H9 (cell line): ENCODE results near the gene SLC7A4. TPM values are rescaled to one million over a fixed set of nuclear protein-coding genes. Genes with fewer than 3 reads are reported as not detected.

Source experiments
- DNase-seq: peaks from one replicate; pipeline ENCODE4 v3.0.0-alpha.2; 2017
- H2AFZ ChIP-seq: one replicate; pipeline ENCODE4 v1.6.1; 2013; ENCODE audit warnings: mild to moderate bottlenecking, low read length, control low read depth, moderate library complexity
- H2AK5ac ChIP-seq: 2 replicates; pipeline ENCODE4 v1.6.1; 2013; ENCODE audit warnings: low read length, control low read depth, mixed read lengths; ENCODE audit not compliant: insufficient read length
- H2BK120ac ChIP-seq: one replicate; pipeline ENCODE4 v1.6.1; 2013; ENCODE audit warnings: low read depth, mild to moderate bottlenecking, low read length, control low read depth, inconsistent platforms; ENCODE audit not compliant: poor library complexity, severe bottlenecking
- H2BK12ac ChIP-seq: 2 replicates; pipeline ENCODE4 v1.6.1; 2013; ENCODE audit warnings: low read length, control low read depth, mixed read lengths, low read depth; ENCODE audit not compliant: insufficient read length
- H2BK15ac ChIP-seq: 2 replicates; pipeline ENCODE4 v1.6.1; 2013; ENCODE audit warnings: low read depth, low read length, control low read depth
- H2BK20ac ChIP-seq: one replicate; pipeline ENCODE4 v1.6.1; 2013; ENCODE audit warnings: low read depth, mild to moderate bottlenecking, low read length, control low read depth, inconsistent platforms; ENCODE audit not compliant: poor library complexity, severe bottlenecking
- H2BK5ac ChIP-seq: 2 replicates; pipeline ENCODE4 v1.6.1; 2013; ENCODE audit warnings: low read length, control low read depth, mixed read lengths; ENCODE audit not compliant: insufficient read length
- H3K14ac ChIP-seq: 2 replicates; pipeline ENCODE4 v1.6.1; 2013; ENCODE audit warnings: low read length, control low read depth; ENCODE audit not compliant: insufficient read depth
- H3K18ac ChIP-seq: 2 replicates; pipeline ENCODE4 v1.6.1; 2013; ENCODE audit warnings: low read depth, mild to moderate bottlenecking, mixed read lengths, low read length, control low read depth; ENCODE audit not compliant: insufficient read length
- H3K23ac ChIP-seq: 2 replicates; pipeline ENCODE4 v1.6.1; 2013; ENCODE audit warnings: low read length, control low read depth, mixed read lengths, low read depth; ENCODE audit not compliant: insufficient read length
- H3K23me2 ChIP-seq: 2 replicates; pipeline ENCODE4 v1.6.1; 2013; ENCODE audit warnings: low read depth, mild to moderate bottlenecking, mixed read lengths, low read length, control low read depth; ENCODE audit not compliant: insufficient read length, poor library complexity, severe bottlenecking
- H3K27ac ChIP-seq: 2 replicates; pipeline ENCODE4 v1.5.1; 2013; ENCODE audit warnings: low read length, control low read depth, mixed read lengths, low read depth; ENCODE audit not compliant: insufficient read length
- H3K27me3 ChIP-seq: 2 replicates; pipeline ENCODE4 v1.6.1; 2013; ENCODE audit warnings: low read length, control low read depth, inconsistent platforms; ENCODE audit not compliant: insufficient read depth
- H3K4ac ChIP-seq: 2 replicates; pipeline ENCODE4 v1.6.1; 2013; ENCODE audit warnings: low read depth, mild to moderate bottlenecking, control low read depth, inconsistent platforms, low read length, moderate library complexity
- H3K4me1 ChIP-seq: 2 replicates; pipeline ENCODE4 v1.6.1; 2013; ENCODE audit warnings: low read length, control low read depth, inconsistent platforms; ENCODE audit not compliant: insufficient read depth
- H3K4me2 ChIP-seq: 2 replicates; pipeline ENCODE4 v1.6.1; 2013; ENCODE audit warnings: low read length, control low read depth, mixed read lengths; ENCODE audit not compliant: insufficient read length, insufficient read depth
- H3K56ac ChIP-seq: 2 replicates; pipeline ENCODE4 v1.6.1; 2013; ENCODE audit warnings: low read depth, mild to moderate bottlenecking, mixed read lengths, low read length, control low read depth; ENCODE audit not compliant: insufficient read length
- H3K79me1 ChIP-seq: 2 replicates; pipeline ENCODE4 v1.6.1; 2013; ENCODE audit warnings: low read depth, mild to moderate bottlenecking, moderate library complexity, low read length, control low read depth, inconsistent platforms; ENCODE audit not compliant: insufficient read depth, poor library complexity, severe bottlenecking
- H3K79me2 ChIP-seq: 2 replicates; pipeline ENCODE4 v1.6.1; 2013; ENCODE audit warnings: low read length, control low read depth, inconsistent platforms; ENCODE audit not compliant: insufficient read depth
- H3K9ac ChIP-seq: 2 replicates; pipeline ENCODE4 v1.6.1; 2013; ENCODE audit warnings: low read length, control low read depth, mixed read lengths; ENCODE audit not compliant: insufficient read length; ENCODE audit errors: extremely low read depth
- H3K9me3 ChIP-seq: one replicate; pipeline ENCODE4 v1.6.1; 2013; ENCODE audit warnings: low read depth, low read length, inconsistent platforms; ENCODE audit not compliant: control insufficient read depth
- H3T11ph ChIP-seq: one replicate; pipeline ENCODE4 v1.6.1; 2013; ENCODE audit warnings: mild to moderate bottlenecking, low read length, control low read depth, inconsistent platforms
- H4K20me1 ChIP-seq: one replicate; pipeline ENCODE4 v1.6.1; 2013; ENCODE audit not compliant: control insufficient read depth, insufficient read length, insufficient read depth
- H4K5ac ChIP-seq: 2 replicates; pipeline ENCODE4 v1.6.1; 2013; ENCODE audit warnings: low read depth, mild to moderate bottlenecking, mixed read lengths, low read length, control low read depth; ENCODE audit not compliant: insufficient read length
- H4K8ac ChIP-seq: replicated peaks from 2 replicates; pipeline ENCODE4 v1.6.1; 2013; ENCODE audit warnings: low read length, control low read depth, mixed read lengths, low read depth; ENCODE audit not compliant: insufficient read length
- H4K91ac ChIP-seq: 2 replicates; pipeline ENCODE4 v1.6.1; 2013; ENCODE audit warnings: low read depth, mild to moderate bottlenecking, moderate library complexity, mixed read lengths, low read length, control low read depth; ENCODE audit not compliant: insufficient read length
- H3K27ac Mint-ChIP-seq, 3 experiments: 2 replicates in 2 of 3; 3 replicates in 1 of 3; pipeline ENCODE4 v1.8.0; 2020 to 2021; ENCODE audit warnings: mixed read lengths in 3 of 3, mild to moderate bottlenecking in 1 of 3, moderate library complexity in 1 of 3
- H3K27me3 Mint-ChIP-seq: 2 replicates; pipeline ENCODE4 v1.8.0; 2021; ENCODE audit warnings: low read depth, mild to moderate bottlenecking, moderate library complexity, mixed read lengths
- H3K36me3 Mint-ChIP-seq, 3 experiments: 2 replicates in 2 of 3; 3 replicates in 1 of 3; pipeline ENCODE4 v1.8.0; 2020 to 2021; ENCODE audit warnings: low read depth in 3 of 3, mixed read lengths in 3 of 3; ENCODE audit not compliant: insufficient read depth in 1 of 3
- H3K4me1 Mint-ChIP-seq, 2 experiments: 2 replicates each; pipeline ENCODE4 v1.8.0; 2020; ENCODE audit warnings: mixed read lengths in 2 of 2
- H3K4me3 Mint-ChIP-seq, 2 experiments: 2 replicates in 1 of 2; 3 replicates in 1 of 2; pipeline ENCODE4 v1.8.0; 2020 to 2021; ENCODE audit warnings: mild to moderate bottlenecking in 2 of 2, mixed read lengths in 2 of 2, moderate library complexity in 1 of 2
- H3K9me3 Mint-ChIP-seq, 2 experiments: 2 replicates in 1 of 2; 3 replicates in 1 of 2; pipeline ENCODE4 v1.8.0; 2020; ENCODE audit warnings: mild to moderate bottlenecking in 2 of 2, mixed read lengths in 2 of 2, moderate library complexity in 1 of 2
- CTCF ChIP-seq: fragments of 200-600 bp; sonication (generic); conservative IDR thresholded peaks from 3 replicates; pipeline ENCODE4 v1.8.0; 2021; ENCODE audit warnings: antibody characterized with exemption, mild to moderate bottlenecking
- WGBS: extraction: QIAGEN DNeasy Blood & Tissue Kit; methylation state at CpG from one replicate; pipeline ENCODE4 v1.1.7; 2013; ENCODE audit warnings: missing lambda C conversion rate, low lambda C conversion rate, mixed read lengths; ENCODE audit not compliant: insufficient read length; ENCODE audit errors: extremely low coverage; 5-methylcytosine and 5-hydroxymethylcytosine counted together
- total RNA-seq: library from RNA; stranded (reverse); gene quantifications from 2 replicates; pipeline ENCODE4 v1.2.1, GENCODE V29; 2021

SLC7A4 gene
- total RNA-seq, 1 experiment from 2014 or later: 0.09 TPM

- H3K56ac ChIP-seq: no peak overlapping the region
- TF ChIP-seq CTCF: no peak
- H3K27me3 ChIP-seq: no peaks in the 10 kb centered on the region
- H3K79me2 ChIP-seq: no peaks in the 10 kb centered on the region
- no peak overlapping the region for H3T11ph ChIP-seq
- peaks cover 7% of the 10 kb centered on the region for H3K23me2 ChIP-seq
- H3K9me3 ChIP-seq: no peaks in the 10 kb centered on the region
- peak overlapping the region; percentile 80 to 95 for H3K4me3 Mint-ChIP-seq
- H3K4me1 ChIP-seq: peaks cover 3% of the 10 kb centered on the region; the same call in 1 of the 2 replicates
- no peak overlapping the region for H2AFZ ChIP-seq
- H3K18ac ChIP-seq: no peak overlapping the region
- no peak overlapping the region for H4K5ac ChIP-seq
- no peak for DNase-seq
- H4K8ac ChIP-seq: no peak overlapping the region
- no peak overlapping the region for H4K91ac ChIP-seq
- no peak overlapping the region for H2BK5ac ChIP-seq
- WGBS: no CpG with 5 or more reads among the region's 24 CpGs
- H3K4ac ChIP-seq: no peak overlapping the region
- H3K9me3 Mint-ChIP-seq: no peaks in the 10 kb centered on the region
- H3K14ac ChIP-seq: 0 out of 2 replicates have a peak overlapping the region, but pooled peaks have one; percentile 20
- no peak overlapping the region for H2AK5ac ChIP-seq
- H3K27me3 Mint-ChIP-seq: peaks cover 52% of the 10 kb centered on the region
- H3K9ac ChIP-seq: no peak overlapping the region
- peak overlapping the region in 2 of 3 experiments; percentile 97; a peak in 4 of 7 replicates for H3K27ac Mint-ChIP-seq
- no peak overlapping the region for H3K23ac ChIP-seq
- H2BK12ac ChIP-seq: no peak overlapping the region
- peaks cover 33 to 54% of the 10 kb centered on the region in 2 experiments for H3K4me1 Mint-ChIP-seq
- no peaks in the 10 kb centered on the region for H3K79me1 ChIP-seq
- peak overlapping the region; percentile 39 for H3K4me2 ChIP-seq
- peaks cover 0 to 4% (median 0%) of the 10 kb centered on the region in 3 experiments; a peak in 1 of 7 replicates for H3K36me3 Mint-ChIP-seq
- no peak overlapping the region for H2BK20ac ChIP-seq
- H4K20me1 ChIP-seq: no peaks in the 10 kb centered on the region
- no peak overlapping the region for H2BK120ac ChIP-seq
- H2BK15ac ChIP-seq: no peak overlapping the region
- H3K27ac ChIP-seq: no peak overlapping the region
Observed at GRCh38 chr22:21013657-21014201, 18.6 kb downstream of the SLC7A4 start.
